Hematopoietic multipotent progenitor cell treated with erythropoietin and hydrocortisone succinate and interleukin-3 and kit ligand, for 6 days (in vitro differentiated cells): Measurements from ENCODE around the gene CREB3L4.

ENCODE experiments used
- DNase-seq: peaks from one replicate; pipeline ENCODE4 v3.0.0-alpha.2; 2015

Gene CREB3L4, protein sequence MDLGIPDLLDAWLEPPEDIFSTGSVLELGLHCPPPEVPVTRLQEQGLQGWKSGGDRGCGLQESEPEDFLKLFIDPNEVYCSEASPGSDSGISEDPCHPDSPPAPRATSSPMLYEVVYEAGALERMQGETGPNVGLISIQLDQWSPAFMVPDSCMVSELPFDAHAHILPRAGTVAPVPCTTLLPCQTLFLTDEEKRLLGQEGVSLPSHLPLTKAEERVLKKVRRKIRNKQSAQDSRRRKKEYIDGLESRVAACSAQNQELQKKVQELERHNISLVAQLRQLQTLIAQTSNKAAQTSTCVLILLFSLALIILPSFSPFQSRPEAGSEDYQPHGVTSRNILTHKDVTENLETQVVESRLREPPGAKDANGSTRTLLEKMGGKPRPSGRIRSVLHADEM

DNA sequence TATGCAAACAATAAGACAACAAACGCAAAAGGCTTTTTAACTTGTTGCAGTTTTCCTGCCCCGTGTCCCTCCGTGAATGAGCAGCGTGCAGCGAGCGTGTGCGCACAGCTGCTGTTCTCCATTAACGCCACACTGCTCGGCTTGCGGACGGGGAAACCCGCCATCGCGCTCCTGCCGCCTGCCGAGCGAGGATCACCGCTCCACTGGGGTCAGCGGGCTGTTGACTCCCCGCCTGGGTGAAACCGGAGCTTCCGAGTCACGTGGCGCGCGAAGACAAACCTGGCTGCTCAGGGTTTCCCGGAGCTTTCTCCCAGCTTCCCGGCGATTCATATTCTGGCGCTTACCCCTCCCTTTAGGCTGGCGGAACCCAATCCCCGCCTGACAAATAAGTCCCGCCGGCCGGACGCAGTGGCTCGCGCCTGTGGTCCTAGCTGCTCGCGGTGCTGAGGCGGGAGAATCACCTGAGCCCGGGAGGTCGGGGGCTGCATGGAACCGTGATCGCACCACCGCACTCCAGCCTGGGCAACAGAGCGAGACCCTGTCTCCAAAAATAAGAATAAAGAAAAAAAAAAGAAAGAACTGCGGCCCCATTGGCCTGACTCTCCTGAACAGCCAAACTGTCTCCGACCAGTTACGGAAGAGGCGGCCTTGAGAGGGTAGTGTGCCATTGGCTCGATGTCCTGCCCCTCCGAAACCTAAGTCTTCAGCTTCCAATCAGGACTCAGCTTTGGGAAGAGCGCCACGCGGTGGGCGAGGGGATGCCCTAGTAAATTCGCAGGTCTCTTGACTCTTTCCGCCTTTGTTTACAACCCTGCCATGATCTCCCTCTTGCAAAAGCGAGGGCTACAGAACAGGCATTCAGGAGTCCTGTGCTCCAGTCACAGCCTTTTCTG, at the start of gene CREB3L4:
Gene CREB3L4 (plus strand): TSS at position 796 of the 893 bp plus-strand sequence. CDS start 624 bp downstream, outside the sequence.
- peak; percentile 99 for DNase-seq

DNA sequence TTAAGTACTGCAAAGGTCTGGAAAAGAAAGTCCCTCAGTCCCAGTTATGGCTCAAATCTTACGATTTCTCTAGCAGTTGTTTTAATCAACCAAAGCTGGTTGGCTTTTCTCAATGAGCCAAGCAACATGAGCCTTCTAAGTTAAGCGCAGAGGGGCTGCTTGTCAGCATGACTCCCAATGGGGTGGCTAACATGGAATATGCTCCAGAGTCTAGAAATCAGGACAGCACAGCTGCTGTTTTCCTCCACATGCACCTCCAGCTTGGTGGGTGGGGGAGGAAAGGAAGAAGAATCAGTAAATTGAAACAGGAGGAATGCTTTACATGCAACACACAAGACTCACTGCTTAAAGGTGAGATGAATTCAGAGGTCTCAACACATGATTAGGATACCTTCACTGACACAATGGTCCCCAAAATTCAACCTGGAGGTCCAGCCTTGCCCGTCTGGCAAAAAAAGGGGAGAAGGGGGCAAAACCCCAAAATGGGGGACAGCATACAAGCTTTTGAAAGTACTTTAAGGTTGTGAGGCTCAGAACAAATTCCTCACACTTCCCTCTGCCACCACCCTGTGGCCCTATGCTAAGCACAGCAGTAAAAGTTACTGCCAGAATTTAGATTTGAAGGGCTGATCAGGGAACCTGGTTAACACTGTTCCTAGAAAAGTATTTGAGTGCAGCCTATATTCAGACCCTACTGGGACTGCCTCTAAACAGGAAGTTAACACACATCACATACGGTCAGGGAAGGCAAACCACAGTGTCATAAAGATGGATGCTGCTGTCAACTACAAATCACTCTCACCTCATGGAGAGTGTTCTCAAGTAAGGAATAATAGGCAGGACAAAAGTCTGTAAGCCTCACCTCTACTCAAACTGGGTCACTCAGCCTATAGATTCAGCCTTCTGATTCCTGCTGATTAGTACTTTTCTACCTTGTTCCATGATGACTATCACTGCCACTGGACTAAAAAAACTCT, 47.5 kb upstream of the CREB3L4 start:
- DNase-seq = peak; percentile 77

- peak; percentile 24 for DNase-seq
Observed at GRCh38 chr1:153921080-153921802, 46.5 kb upstream of the CREB3L4 start.

DNA sequence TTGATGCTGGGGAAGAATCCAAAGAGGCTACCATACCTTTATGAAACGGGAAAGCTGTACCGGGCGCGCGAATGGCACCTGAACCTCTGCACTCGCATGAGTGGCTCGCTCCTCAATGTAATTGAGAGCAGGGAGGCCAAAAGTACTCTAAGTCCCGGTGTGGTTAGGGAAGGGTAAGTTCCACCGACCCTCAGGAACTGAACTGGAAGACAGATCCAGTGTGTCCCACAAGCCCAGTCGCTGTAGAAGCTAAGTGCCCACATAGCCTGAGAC, 46.0 kb upstream of the CREB3L4 start:
- DNase-seq = no peak

DNA sequence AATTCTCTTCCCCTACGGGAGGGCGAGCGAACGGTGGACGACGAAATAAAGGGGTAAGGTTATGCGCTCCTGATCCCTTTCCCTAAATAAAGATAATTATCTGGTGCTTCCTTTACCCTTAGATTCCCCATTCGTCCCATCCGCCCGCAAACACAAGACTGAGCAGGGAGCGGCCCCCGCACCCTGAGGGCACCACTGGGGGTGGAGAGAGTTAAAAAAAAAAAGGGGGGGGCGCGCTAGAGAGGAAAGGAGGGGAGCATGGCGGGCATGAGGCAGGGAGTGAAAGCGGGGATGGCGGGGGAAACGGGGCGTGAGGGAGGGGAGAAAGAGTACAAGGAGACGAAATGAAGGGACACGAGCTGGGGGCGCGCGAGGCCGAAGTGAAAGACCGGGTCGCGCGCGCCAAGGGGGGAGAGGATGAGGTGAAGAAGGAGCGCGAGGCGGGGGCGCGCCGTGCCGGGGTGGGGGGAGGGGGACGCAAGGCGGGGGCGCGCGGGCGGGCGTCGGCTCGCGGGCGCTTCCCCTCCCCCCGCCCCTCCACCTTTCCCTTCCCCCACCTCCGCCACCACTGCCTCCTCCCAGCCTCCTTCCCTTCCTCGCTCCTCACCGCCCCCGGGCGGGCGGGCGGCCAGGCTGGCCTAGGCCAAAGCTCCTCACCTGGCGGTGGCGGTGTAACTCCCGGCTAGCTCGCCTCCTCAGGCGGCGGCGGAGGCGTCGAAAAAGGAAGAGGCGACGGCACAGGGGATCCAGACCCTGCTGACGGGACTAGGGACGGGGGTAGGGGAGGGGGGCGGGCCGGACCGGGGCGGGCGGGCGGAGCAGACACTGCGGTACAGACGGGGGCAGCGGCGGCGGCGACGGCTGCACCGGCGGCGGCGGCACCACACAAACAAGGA, 45.4 kb upstream of the CREB3L4 start:
- peak; percentile 77 for DNase-seq

- peak; percentile 100 for DNase-seq
Observed at GRCh38 chr1:153922972-153923925, 44.5 kb upstream of the CREB3L4 start, which contains the start of gene GATAD2B. GATAD2B (minus strand) TSS chr1:153922972; CDS start chr1:153828347, 94,625 bp downstream.

DNA sequence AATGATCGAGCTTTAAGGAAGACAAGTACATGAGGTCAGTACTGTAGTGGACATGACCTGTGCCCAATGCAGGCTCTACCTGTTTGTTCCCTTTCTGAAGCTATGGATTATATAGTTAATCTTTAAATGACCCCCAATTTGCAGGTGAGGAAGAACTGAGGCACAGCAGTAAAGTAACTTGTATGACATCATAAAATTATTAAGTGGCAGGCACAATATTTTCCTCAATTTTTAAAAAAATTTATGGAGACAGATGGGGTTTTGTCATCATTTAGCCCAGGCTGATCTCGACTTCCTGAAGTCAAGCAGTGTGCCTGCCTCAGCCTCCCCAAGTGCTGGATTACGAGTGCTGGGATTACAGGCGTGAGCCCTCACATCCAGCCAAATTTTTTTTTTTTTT, 41.3 kb upstream of the CREB3L4 start:
- DNase-seq = no peak

DNA sequence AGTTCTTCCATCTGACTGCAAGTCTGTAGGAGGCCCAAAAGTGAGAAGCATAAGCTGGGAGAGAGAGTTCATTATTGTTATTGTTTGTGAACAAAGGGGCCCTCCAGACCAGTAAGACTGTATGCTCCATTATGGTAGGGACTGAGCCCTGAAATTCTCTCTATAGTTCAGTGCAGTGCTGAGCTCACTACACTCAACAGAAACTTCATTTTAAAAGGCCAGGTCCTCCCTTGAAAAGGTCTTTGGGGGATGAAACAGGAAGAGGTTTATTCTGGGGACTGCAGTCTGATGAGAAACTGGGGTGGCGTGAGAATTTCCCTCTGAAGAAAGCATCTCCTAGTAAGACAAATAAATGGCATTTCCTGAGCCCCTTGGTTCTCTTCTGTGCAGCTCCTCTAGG, 39.5 kb upstream of the CREB3L4 start:
- DNase-seq = no peak

- no peak for DNase-seq
Observed at GRCh38 chr1:153928791-153929341, 38.8 kb upstream of the CREB3L4 start.

DNA sequence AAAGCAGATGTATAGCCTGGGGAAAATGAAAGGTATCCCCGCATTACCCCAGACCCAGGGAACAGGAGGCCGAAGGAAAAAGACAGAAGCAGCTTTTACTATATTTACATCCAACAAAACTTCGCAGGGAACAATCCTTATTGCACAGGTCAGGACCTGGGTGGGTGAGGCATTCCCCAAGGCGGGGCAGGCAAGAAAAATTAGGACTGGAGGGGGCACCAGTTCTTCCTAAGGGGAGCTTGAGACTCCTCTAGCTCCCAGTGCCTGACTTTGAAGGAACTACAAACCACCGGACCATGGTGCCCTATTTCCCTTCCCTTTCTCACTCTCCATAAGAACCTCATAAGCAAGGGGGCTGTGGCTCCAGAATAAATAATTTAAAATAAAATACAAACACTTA, 38.3 kb upstream of the CREB3L4 start:
- no peak for DNase-seq

- DNase-seq = no peak
Observed at GRCh38 chr1:153929981-153930948, 37.4 kb upstream of the CREB3L4 start.

DNA sequence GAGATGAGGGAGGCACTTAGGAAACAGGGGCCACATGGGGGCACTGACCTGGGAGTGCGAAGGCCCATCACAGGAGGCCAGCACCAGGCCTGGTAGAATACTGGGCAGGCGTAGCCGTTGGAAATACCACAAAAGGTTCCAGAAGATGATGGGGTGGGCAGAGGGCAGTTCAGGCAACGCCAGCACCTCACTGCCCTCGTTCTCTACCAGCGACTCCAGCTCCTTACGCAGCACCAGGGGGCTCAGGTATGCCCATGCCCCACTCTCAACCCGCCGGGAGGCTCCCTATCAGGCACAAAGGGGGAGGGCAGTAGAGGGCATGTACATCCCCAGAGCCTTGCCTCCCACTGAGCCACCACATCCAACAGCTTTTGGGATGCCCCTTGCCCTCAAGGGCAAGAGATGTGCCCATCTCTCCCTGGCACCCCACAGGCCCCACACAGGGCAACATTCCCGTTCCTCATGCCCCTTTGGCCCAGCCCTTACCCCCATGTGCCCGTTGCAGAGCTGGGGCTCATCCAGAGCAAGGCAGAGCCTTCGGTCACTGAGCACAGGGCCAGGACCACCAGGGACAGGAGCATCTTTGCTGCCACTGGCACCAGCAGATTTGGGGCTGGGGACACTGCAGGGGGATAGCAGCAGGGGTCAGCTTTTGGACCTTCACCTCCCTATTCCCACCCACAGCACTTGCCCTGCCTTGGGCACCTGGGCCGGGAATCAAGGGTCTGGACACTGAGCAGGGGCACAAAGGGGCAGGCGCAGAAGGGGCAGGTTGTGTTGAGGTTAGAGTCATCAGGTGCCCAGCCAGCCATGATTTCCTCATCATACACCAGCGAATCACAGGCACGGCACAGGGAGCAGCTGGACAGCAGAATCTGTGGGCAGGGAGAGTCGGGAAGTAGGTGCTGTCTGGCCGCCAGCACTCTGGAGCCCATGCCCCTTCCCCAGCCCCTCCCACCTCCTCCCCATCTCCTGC, 35.3 kb upstream of the CREB3L4 start:
- no peak for DNase-seq

- DNase-seq = no peak
Observed at GRCh38 chr1:153933430-153933829, 34.3 kb upstream of the CREB3L4 start.

GRCh38 chr1:153933955-153934354, 33.7 kb upstream of the CREB3L4 start:
- DNase-seq = no peak

GRCh38 chr1:153934746-153935145, 33.0 kb upstream of the CREB3L4 start:
- no peak for DNase-seq

GRCh38 chr1:153936011-153936802, 31.5 kb upstream of the CREB3L4 start:
- DNase-seq = no peak
